HepG2 (cell line): ENCODE measurements around the gene PSMB9. TPM values are rescaled to one million over a fixed set of nuclear protein-coding genes. Genes with fewer than 3 reads are reported as not detected.
A peak's percentile ranks its signal among the peaks of the same experiment; 100 is the strongest.

Experiments used
- ATAC-seq: fragments of 200-7000 bp; cut with Tn5 transposase; 3 replicates; pipeline ENCODE4 v1.9.1; 2020; ENCODE audit warnings: mild to moderate bottlenecking, moderate library complexity
- BruUV-seq: library from RNA; stranded (reverse); fragments of 400-500 nt; replicated peaks from 2 replicates; lab custom pipeline; 2021; lab: Mats Ljungman, UMichigan
- CTCF ChIA-PET: fragments of 300-600 bp; formaldehyde crosslinking; extraction: SDS; loops from one replicate; lab custom pipeline; 2021; ENCODE audit warnings: low total read pairs, inconsistent platforms, low intra/inter-chr PET ratio; lab: Yijun Ruan, JAX
- POLR2A ChIA-PET: fragments of 350-600 bp; sonication (Branson Sonifier 250); formaldehyde crosslinking; loops from one replicate; lab custom pipeline; 2020; ENCODE audit warnings: antibody characterized with exemption, inconsistent platforms; lab: Yijun Ruan, JAX
- DNase-seq: peaks from one replicate; pipeline ENCODE4 v3.0.0-alpha.2; 2015; ENCODE audit warnings: low spot score
- FAIRE-seq: peaks from 3 replicates; lab custom pipeline; 2011; peaks lifted over from hg19 to GRCh38; lab: Jason Lieb, UNC
- H2AFZ ChIP-seq: one replicate; pipeline ENCODE4 v1.6.1; 2011; ENCODE audit warnings: low read length, inconsistent platforms
- H3K27ac ChIP-seq: fragments of 300-600 bp; 3 replicates; pipeline ENCODE4 v1.8.0; 2011; ENCODE audit warnings: mixed run types, mild to moderate bottlenecking, mixed read lengths, low read length, inconsistent platforms; ENCODE audit not compliant: insufficient read depth; ENCODE audit errors: extremely low read length
- H3K27me3 ChIP-seq, 2 experiments: fragments of 200-600 bp in 1 of 2; 2 replicates in 1 of 2; 3 replicates in 1 of 2; pipeline versions ENCODE4 v1.6.0 to v1.8.0; 2011; ENCODE audit warnings: low read length in 2 of 2, mild to moderate bottlenecking in 2 of 2, moderate library complexity in 2 of 2, inconsistent platforms in 1 of 2; ENCODE audit not compliant: insufficient read depth in 2 of 2, control insufficient read depth in 1 of 2
- H3K36me3 ChIP-seq, 2 experiments: fragments of 200-600 bp in 1 of 2; replicated peaks in 1 of 2; 2 replicates in 1 of 2; 3 replicates in 1 of 2; pipeline versions ENCODE4 v1.5.1 to v1.8.0; 2011; ENCODE audit warnings: low read length in 2 of 2, inconsistent platforms in 1 of 2; ENCODE audit not compliant: insufficient read depth in 2 of 2, control insufficient read depth in 1 of 2
- H3K4me1 ChIP-seq: 2 replicates; pipeline ENCODE4 v1.5.1; 2012; ENCODE audit warnings: low read length, inconsistent platforms; ENCODE audit not compliant: insufficient read depth
- H3K4me2 ChIP-seq: 2 replicates; pipeline ENCODE4 v1.6.0; 2011; ENCODE audit warnings: low read depth, low read length, inconsistent platforms
- H3K4me3 ChIP-seq, 3 experiments: fragments of 200-600 bp in 1 of 3; sonication (generic), shearing (Covaris generic) in 1 of 3; replicated peaks in 1 of 3; 2 replicates each; pipeline ENCODE4 v1.5.1; 2011 to 2016; ENCODE audit warnings: low read length in 3 of 3, inconsistent platforms in 2 of 3, low read depth in 2 of 3, mild to moderate bottlenecking in 2 of 3, control low read depth in 1 of 3, mixed read lengths in 1 of 3; ENCODE audit not compliant: insufficient read depth in 1 of 3
- H3K79me2 ChIP-seq: one replicate; pipeline ENCODE4 v1.6.1; 2011; ENCODE audit warnings: low read length, inconsistent platforms; ENCODE audit not compliant: insufficient read depth
- H3K9ac ChIP-seq: 2 replicates; pipeline ENCODE4 v1.6.0; 2011; ENCODE audit warnings: mild to moderate bottlenecking, low read depth, low read length, inconsistent platforms; ENCODE audit not compliant: insufficient read depth
- H3K9me3 ChIP-seq: 2 replicates; pipeline ENCODE4 v1.5.1; 2012; ENCODE audit warnings: mild to moderate bottlenecking, low read length
- H4K20me1 ChIP-seq: 2 replicates; pipeline ENCODE4 v1.6.0; 2011; ENCODE audit warnings: inconsistent platforms, mild to moderate bottlenecking, low read length, moderate library complexity; ENCODE audit not compliant: insufficient read depth
- ARHGAP35 ChIP-seq: sonication (generic); formaldehyde crosslinking; IDR thresholded peaks from 2 replicates; pipeline ENCODE4 v1.9.0; 2022; ENCODE audit warnings: mild to moderate bottlenecking, inconsistent platforms, moderate library complexity, missing genetic modification reagents, borderline replicate concordance
- CREM ChIP-seq, 2 experiments: sonication (generic) in 1 of 2; formaldehyde crosslinking in 1 of 2; IDR thresholded peaks; 2 replicates each; pipeline versions ENCODE4 v1.4.0 to v1.6.1; 2016 to 2020; ENCODE audit warnings: antibody characterized with exemption in 1 of 2, mild to moderate bottlenecking in 1 of 2, missing genetic modification reagents in 1 of 2
- ELF3 ChIP-seq: IDR thresholded peaks from 2 replicates; pipeline ENCODE4 v1.6.1; 2016; ENCODE audit warnings: missing genetic modification reagents, missing compliant biosample characterization
- ETS1 ChIP-seq: sonication (generic); formaldehyde crosslinking; IDR thresholded peaks from 2 replicates; pipeline ENCODE4 v1.4.0; 2020; ENCODE audit warnings: missing genetic modification reagents
- JARID2 ChIP-seq: sonication (generic); formaldehyde crosslinking; IDR thresholded peaks from 2 replicates; pipeline ENCODE4 v1.8.1; 2023; ENCODE audit warnings: missing genetic modification reagents, inconsistent platforms; ENCODE audit not compliant: insufficient replicate concordance
- MAFK ChIP-seq, 2 experiments: IDR thresholded peaks in 1 of 2; conservative IDR thresholded peaks in 1 of 2; 2 replicates each; pipeline ENCODE4 v1.6.1; 2011; ENCODE audit warnings: improper control_type of control experiment in 2 of 2, low read length in 2 of 2
- NFE2L2 ChIP-seq: fragments of 150-350 bp; IDR thresholded peaks from 2 replicates; pipeline ENCODE4 v1.6.1; 2014; ENCODE audit warnings: low read length
- PAF1 ChIP-seq: IDR thresholded peaks from 2 replicates; pipeline ENCODE4 v1.6.1; 2016; ENCODE audit warnings: missing genetic modification reagents, missing compliant biosample characterization
- PBX3 ChIP-seq: sonication (generic); formaldehyde crosslinking; IDR thresholded peaks from 2 replicates; pipeline ENCODE4 v1.8.1; 2023; ENCODE audit warnings: missing genetic modification reagents, inconsistent platforms, borderline replicate concordance
- SAP130 ChIP-seq: IDR thresholded peaks from 2 replicates; pipeline ENCODE4 v1.6.1; 2016; ENCODE audit warnings: low read depth
- SRSF1 ChIP-seq: fragments of 200-400 bp; formaldehyde crosslinking; optimal IDR thresholded peaks from 2 replicates; pipeline ENCODE3; 2017; ENCODE audit warnings: mild to moderate bottlenecking, low read depth, low read length, moderate library complexity
- ZBTB20 ChIP-seq: sonication (generic); formaldehyde crosslinking; IDR thresholded peaks from 2 replicates; pipeline ENCODE4 v1.8.1; 2023; ENCODE audit warnings: missing genetic modification reagents, low read depth, mild to moderate bottlenecking, borderline replicate concordance
- WGBS: methylation state at CpG from one replicate; pipeline ENCODE4 v1.1.6; 2017; ENCODE audit warnings: low lambda C conversion rate; 5-methylcytosine and 5-hydroxymethylcytosine counted together
- in situ Hi-C: cut with HindIII; loops from 2 replicates; pipeline ENCODE4 v1.10.0; 2017; ENCODE audit warnings: low pct_unique_long_range_greater_than_20kb; ENCODE audit not compliant: extremely low pct_ligation_motif_present
- intact Hi-C: fragments of 100-400 bp; cut with micrococcal nuclease; formaldehyde crosslinking; loops from one replicate; pipeline ENCODE4 v1.10.0; 2022; ENCODE audit not compliant: unreplicated experiment
- polyA plus RNA-seq, 8 experiments: library from polyadenylated mRNA; depleted of rRNA in 3 of 8; stranded (reverse) in 7 of 8; unstranded in 1 of 8; fragments of >200 nt; fragmentation: Illumina TruSeq in 4 of 8; extraction: Trizol in 4 of 8; gene quantifications; 2 replicates each; pipeline versions ENCODE4 v1.2.1 to v1.2.3, GENCODE V29; 2011 to 2016; ENCODE audit warnings: low read depth in 4 of 8, missing spikeins in 1 of 8, mixed read lengths in 1 of 8; ENCODE audit not compliant: insufficient read depth in 1 of 8
- total RNA-seq, 5 experiments: library from RNA; depleted of rRNA; stranded (reverse); fragments of >200 nt; fragmentation: Illumina TruSeq; extraction: Trizol; gene quantifications; 2 replicates each; pipeline ENCODE4 v1.2.3, GENCODE V29; 2016; ENCODE audit warnings: low read depth in 1 of 5

Gene PSMB9
- total and polyA plus RNA-seq, 2 of the 13 experiments (the other 11 are each of a cell fraction or from before 2014, with no cell fraction given): 15.6 to 16.0 TPM

- Histone ChIP-seq H2AFZ (no peak overlapping the region), H3K9ac (no peak overlapping the region), H3K4me1 (no peaks in the 10 kb centered on the region), H4K20me1 (no peaks in the 10 kb centered on the region), H3K27ac (no peak overlapping the region), H3K4me2 (no peak overlapping the region), H3K9me3 (no peaks in the 10 kb centered on the region), H3K79me2 (no peaks in the 10 kb centered on the region), H3K36me3 (no peaks in the 10 kb centered on the region), H3K4me3 (no peak overlapping the region), H3K27me3 (peaks cover 0 to 13% of the 10 kb centered on the region in 2 experiments; a peak in 2 of 5 replicates)
- ChIA-PET CTCF (no interaction called here), POLR2A (no interaction called here)
- TF ChIP-seq ZBTB20 (no peak), NFE2L2 (peak; percentile 73), PBX3 (no peak), CREM (IDR thresholded peaks at IDR 0.05) (no peak), CREM (CRISPR knock-in tag; IDR thresholded peaks at IDR 0.05) (no peak), MAFK (conservative IDR thresholded peaks at IDR 0.05 in 1 of 2, IDR thresholded peaks at IDR 0.05 in 1 of 2; ENCODE audit: low read length in 2 of 2) (peak; percentile 30 to 33; a peak in 1 of 4 replicates), SRSF1 (no peak)
- intact Hi-C loops (no loop called here), in situ Hi-C loops (no loop called here)
- WGBS: 17% methylated on average over 3 of the region's 3 CpGs
- BruUV-seq: no TSS peak
- peak; percentile 38; the same call in 1 of the 3 replicates for ATAC-seq
- DNase-seq: no peak
- FAIRE-seq: no peak
Observed at GRCh38 chr6:32819729-32820128, 34.3 kb upstream of the PSMB9 start.

GRCh38 chr6:32825966-32826365, 28.0 kb upstream of the PSMB9 start:
- H2AFZ ChIP-seq: no peak overlapping the region
- ChIA-PET POLR2A (no interaction called here), CTCF (interaction anchor here (1.4 to 2.5 kb wide), 2 partner anchors 28 to 42 kb away, joined by 4 to 18 read pairs; partner anchors contain the start of gene TAP1)
- no peak overlapping the region for H3K4me2 ChIP-seq
- no peak overlapping the region for H3K27ac ChIP-seq
- no peak overlapping the region for H3K9ac ChIP-seq
- intact Hi-C loops: loop anchor here (1.0 kb wide), 2 partner anchors 29 to 42 kb away; no protein-coding TSS in a partner anchor
- BruUV-seq: no TSS peak
- no peaks in the 10 kb centered on the region for H4K20me1 ChIP-seq
- DNase-seq: peak; percentile 55
- no peaks in the 10 kb centered on the region for H3K79me2 ChIP-seq
- peak; percentile 87 for ATAC-seq
- peak; percentile 91 for FAIRE-seq
- H3K27me3 ChIP-seq: no peaks in the 10 kb centered on the region
- WGBS: 36% methylated on average over 2 of the region's 2 CpGs
- in situ Hi-C loops: no loop called here
- peaks cover 9 to 22% of the 10 kb centered on the region in 2 experiments; a peak in 4 of 5 replicates for H3K36me3 ChIP-seq
- H3K9me3 ChIP-seq: no peaks in the 10 kb centered on the region
- no peak overlapping the region for H3K4me3 ChIP-seq
- no peaks in the 10 kb centered on the region for H3K4me1 ChIP-seq
- TF ChIP-seq JARID2 (CRISPR knock-in tag): no peak
- peak; percentile 49 for TF ChIP-seq SAP130 (CRISPR knock-in tag)
- no peak for TF ChIP-seq PAF1
- peak; percentile 61; the same call in 1 of the 2 replicates for TF ChIP-seq ELF3 (CRISPR knock-in tag)
- no peak for TF ChIP-seq ETS1 (CRISPR knock-in tag)
- TF ChIP-seq ARHGAP35 (CRISPR knock-in tag): no peak
